ENCODE measurements around the gene FOXN4.

FOXN4 gene

DNA sequence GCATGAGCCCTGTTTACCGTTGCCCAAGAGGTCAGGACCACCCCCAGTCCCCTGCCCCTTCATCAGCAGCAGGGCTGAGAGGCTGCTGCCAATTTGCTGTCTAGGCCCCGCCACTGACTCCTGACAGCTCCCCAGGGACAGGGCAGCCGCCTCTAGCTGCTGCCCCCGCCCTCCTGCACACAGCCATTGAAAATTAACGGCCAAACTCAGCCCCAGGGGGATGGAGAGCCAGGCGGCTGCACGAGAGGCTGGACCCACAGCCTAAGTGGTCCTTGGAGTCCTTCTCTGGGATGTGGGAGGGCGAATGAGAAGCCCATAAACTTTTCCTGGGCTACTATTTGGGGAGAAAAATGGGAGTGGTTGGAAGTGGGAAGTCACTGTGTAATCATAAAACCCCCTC lies 4.6 kb downstream of the FOXN4 start:
- peak; percentile 37 for DNase-seq

DNA sequence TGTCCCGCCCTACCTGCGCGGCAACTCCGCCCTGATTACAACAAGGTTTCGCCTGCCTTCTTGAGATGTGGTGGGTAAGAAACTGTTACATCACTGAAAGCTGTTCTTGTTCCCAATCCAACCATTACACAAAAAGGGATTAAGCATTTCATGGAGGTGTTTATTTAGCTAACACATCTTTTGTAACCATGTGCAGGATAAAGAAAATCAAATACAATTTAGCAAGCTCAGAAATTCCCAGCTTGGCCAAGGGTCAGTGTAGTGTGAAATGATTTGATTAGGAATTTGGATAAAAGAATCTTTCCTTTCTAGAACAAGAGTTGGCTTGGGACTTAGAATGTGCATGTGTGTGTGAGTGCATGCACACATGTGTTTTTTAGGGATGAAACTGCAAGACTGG lies 6.3 kb downstream of the FOXN4 start:
- DNase-seq: no peak

DNA sequence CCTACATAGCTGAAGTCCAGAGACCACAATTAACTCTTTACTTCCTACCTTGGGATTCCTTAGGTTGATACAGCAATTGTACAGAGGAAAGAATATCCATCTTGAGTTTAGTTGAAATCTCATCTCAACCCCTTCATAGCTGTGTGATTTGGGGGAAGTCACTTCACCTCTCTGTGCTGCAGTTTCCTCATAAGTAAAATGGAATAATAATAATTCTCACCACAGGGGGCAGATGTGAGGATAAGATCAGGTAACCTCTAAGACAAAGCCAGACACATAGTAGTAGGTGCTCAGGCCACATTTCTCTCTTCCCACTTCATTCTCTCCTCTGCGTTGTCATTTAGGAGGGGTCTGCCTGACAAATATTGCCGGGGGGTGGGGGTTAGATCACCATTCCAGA lies 6.7 kb downstream of the FOXN4 start:
- peak; percentile 16 for DNase-seq

GRCh38 chr12:109301643-109302168 lies 7.4 kb downstream of the FOXN4 start:
- DNase-seq: peak; percentile 8

DNA sequence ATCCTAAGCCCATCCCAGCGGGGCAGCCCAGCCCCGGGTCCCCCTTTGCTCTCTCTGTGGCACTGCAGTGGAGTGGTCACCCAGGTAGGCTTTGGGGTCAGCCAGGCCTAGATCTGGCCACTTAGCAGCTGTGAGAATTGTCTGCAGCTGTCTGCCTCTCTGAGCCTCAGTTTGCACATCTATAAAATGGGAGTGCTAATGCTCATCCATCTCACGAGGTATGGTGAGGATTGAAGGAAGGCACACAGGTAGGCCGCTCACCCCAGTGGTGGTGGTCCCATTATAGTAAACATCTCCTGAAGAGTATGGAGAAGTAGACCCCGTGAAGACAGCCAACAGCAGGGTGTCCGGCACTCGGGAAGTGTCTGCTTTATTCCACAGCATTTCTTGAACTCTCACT lies 9.2 kb downstream of the FOXN4 start:
- peak; percentile 30 for DNase-seq

- peak; percentile 33 for DNase-seq
These were observed 12.7 kb downstream of the FOXN4 start for GRCh38 chr12:109296431-109296830.

DNA sequence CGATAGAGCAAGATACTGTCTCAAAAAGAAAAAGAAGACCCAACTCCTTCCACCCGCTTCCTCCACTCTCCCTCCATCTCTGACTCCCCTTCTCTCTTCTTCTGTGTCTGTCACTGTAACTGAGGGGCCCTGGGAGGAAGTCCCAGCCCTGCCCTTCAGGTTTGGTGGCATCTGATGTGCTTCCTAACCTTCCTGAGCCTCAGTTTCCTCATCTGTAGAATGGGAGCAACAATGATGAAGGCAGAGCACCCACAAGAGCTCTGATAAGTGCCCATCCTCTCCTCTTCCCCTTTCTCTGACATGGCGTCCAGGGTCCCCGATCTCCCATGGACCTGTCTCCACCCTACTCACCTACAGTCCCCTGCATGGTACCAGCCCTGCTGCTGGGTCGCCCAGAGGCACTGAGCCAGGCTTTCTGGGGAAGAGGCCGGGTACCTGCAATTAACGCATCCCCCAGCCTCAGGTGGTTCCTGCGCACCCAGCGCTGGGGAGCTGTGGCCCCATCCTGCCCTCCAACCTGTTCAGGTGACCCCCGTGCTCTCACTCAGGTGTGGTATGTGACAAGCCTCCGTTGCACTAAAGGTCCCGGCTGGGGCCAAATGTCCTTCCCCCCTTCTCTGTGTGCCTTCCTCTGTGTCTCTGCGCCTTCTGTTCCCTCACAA lies 13.2 kb downstream of the FOXN4 start:
- DNase-seq: peak; percentile 51

GRCh38 chr12:109294286-109294796 lies 14.7 kb downstream of the FOXN4 start:
- DNase-seq: peak; percentile 58

- DNase-seq: no peak
These were observed 16.0 kb downstream of the FOXN4 start for GRCh38 chr12:109293106-109293505.

- no peak for DNase-seq
These were observed 16.8 kb downstream of the FOXN4 start for GRCh38 chr12:109292342-109292711.

DNA sequence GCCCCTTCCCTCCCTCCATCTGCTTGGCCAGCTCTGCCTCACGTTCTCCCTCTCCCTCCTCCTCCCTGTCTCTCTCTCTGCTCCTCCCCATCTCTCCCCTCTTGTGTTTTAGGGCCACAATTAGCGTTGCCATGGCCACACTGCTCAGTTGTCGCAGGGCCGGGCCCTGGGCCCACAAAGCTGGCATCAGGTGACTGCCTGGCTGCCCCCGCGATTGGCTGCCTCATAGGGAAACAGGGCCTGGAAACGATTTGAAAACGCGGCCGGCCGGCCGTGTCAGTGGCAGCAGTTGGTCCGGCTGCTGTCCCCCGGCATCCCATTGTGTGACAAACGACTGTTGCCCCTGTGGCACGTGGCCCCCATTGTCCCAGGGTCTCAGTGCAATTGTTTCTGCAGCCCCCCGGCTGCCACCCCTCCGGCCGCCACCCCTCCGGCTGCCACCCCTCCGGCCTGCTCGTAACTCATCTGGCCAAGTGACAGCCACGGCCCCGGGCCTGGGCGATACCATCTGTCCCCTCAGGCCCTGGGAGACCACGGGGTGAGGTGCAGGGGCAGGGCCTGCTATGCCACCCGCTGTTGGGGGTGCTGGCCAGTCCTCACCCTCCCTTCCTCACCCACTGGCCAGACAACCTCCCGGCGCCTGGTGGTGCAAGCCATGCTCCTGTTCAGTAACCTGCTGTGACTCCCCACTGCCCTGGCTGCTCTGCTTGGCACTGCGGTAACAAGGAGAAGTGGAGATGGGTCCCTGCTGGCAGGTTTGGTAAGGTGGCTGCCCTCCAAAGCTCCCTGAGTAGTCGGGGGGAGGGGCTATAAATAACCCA lies 17.4 kb downstream of the FOXN4 start:
- no peak for DNase-seq

DNA sequence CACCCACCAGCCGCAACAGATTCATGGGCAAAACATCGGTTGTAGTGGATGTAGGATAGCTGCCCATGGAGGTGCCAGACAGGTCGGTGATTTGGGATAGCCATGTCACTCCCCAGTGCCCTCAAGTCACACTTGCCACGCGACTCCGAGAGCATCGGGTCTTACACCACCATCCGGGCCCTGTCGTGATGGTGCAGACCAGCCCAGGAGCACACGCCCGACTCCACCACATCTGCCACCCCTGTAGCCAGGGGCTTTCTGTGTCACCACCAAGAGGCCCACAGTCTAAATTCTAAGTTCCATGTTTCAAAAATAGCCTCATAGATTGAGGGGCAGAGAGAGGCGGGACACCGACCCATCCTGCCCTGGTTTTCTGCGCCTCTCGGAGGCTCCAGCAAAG lies 18.0 kb downstream of the FOXN4 start:
- no peak for DNase-seq

DNA sequence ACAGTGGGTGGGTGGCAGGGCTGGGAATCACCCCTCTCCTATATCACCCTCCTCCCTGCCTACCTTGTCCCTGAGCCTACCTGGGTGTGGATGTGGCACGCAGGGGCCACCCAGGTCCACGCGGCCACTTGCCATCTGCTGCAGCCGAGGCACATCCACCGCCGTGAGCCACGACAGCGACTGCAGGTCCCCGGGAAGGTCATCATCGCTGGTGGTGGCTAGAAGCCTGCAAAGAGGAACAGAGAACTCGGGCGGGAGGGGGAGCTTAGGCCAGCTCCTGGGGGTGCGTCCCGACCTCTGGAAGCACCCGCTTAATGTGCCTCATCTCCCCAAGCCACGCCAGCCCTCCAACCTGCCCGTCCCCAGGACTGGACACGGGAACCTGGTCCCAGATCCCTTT lies 19.0 kb downstream of the FOXN4 start:
- DNase-seq: no peak

DNA sequence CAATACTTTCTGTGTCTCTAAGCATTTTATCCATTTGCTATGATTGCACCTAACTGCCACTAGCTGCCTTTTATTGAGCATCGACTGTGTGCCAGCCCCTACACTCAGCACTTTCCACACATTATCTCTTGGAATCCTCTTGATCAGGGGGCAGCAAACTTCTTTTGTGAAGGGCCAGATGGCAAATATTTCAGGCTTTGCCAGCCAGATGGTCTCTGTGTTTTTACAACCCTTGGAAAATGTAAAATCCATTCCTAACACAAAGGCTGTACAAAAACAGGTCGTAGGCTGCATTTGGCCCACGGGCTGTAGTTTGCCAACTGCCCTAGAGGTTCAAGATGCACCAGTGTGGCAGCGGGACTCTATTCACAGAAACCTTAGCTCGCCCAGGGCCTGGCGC lies 19.5 kb downstream of the FOXN4 start:
- no peak for DNase-seq

- no peak for DNase-seq
These were observed 20.1 kb downstream of the FOXN4 start for GRCh38 chr12:109289004-109289403.

DNA sequence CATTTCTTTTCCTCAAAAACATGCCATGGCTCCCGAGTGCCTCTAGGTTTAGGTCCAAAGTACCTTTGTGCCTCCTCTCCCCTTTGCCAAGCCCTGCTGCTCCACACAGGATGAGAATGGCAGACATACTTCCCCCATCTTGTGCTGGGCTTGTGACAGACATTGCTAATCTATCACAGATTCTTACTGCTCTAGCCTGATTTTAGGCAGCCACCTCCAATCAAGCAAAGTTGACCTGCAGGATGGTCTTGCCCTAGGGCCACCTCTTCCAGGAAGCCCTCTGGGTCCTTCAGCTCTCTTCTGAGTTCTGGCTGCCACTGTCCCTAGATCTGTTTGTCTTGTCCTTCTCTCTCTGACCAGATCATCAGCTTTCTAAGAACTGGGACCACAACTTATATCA lies 20.5 kb downstream of the FOXN4 start:
- DNase-seq: no peak

DNA sequence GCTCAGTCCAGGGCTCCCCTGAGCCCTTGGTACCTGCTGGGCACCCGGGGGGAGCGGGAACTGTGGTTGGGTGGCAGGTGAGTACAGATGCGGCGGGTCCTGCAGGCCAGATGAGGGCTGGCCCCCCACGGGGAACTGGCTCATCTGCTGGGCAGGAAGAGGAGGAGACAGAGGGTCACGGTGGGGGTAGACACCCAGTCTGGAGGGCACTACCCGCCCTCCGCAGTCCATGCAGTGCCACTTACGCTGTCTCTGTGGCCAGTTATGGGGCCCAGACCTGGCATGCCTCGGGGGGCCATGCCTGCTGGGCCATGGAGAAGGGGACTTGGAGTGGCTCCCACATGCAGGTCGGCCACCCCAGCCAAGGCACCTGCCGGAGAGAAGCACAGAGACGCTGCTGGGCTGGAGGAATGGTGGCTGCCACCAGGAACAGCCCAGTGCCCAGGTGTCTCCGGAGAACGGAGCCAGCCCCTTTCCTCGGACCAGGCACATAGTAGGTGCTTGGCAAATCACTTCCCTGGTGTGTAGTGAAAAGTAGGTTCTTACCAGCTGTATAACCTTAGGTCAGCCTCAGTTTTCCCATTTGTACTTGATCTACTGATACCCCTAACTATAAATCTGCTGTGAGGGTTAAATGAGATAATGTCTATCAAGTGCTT lies 21.1 kb downstream of the FOXN4 start:
- DNase-seq: no peak

DNA sequence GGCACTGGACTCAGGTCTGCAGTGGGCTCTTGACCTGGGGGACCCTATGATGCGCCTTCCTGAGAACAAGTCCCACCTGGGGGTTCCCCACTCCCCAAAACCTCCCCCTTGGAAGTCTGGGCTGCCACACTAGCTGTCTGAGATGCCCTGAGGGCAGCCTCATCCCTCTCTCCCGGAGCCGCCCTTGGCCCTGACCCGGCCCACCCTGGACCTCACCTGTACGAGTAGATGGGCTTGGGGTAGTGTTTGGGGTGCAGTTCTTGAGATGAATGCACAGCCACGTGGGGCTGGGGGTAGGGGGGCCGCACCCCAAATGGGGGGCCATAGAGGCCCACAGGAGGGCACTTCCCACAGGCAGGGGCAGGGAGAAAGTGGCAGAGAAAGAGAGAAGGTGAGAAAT lies 21.9 kb downstream of the FOXN4 start:
- DNase-seq: no peak

- no peak for DNase-seq
These were observed 22.4 kb downstream of the FOXN4 start for GRCh38 chr12:109286652-109287051.

DNA sequence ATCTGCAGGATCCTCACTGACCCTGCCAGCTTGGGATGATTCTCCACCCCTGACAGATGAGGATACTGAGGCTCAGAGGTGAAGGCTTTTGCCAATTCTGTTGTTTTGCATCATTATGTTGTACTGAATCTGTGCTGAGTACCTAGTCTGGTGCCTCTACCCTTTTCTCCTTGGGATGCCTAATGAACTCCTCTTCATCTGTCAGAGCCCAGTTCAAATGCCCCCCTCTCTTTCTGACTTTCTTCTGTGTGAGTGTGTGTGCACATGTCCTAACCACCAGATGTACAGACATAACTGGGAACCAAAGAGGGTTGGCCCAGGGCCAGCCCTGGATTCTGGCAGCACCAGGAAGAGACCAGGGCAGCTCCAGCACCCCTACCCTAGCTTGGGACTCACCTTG lies 22.8 kb downstream of the FOXN4 start:
- no peak for DNase-seq

DNA sequence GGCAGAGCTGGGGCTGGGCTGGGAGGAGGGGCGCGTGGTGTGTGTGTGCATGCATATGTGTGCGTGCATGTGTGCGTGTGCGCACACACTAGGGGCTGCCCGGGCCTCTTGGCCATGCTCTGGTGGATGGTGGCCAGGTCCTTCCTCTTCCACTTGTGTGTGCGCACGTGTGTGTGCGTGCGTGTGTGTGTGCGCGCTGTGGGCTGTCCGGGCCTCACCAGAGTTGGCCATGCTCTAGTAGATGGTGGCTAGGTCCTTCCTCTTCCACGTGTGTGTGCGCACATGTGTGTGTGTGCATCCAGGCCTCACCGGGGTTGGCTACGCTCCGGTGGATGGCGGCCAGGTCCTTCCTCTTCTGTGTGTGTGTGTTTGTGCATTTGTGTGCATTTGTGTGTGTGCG lies 24.7 kb downstream of the FOXN4 start:
- DNase-seq: no peak

GRCh38 chr12:109281452-109281851 lies 27.6 kb downstream of the FOXN4 start:
- no peak for DNase-seq

DNA sequence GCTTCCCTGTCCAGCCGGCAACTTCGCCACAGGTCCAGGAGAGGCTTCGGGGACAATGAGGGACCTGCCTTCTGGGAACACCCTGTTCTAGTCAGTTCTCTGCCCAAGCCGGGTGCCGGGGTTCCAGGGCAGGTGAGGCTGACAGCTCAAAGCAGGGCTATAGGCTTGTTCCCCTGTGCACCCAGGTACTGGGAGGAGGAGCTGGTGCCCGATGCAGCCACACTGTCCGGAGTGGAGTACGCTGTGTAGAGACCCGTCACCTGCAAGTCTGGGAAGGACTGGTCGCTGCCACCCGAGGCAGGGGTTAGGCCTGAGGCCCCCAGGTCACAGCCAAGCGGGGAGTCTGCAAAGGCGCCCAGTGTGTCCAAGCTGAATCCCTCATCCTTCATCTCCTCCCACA lies 29.6 kb downstream of the FOXN4 start:
- DNase-seq: no peak

- no peak for DNase-seq
These were observed 30.2 kb downstream of the FOXN4 start for GRCh38 chr12:109278912-109279311.
